CD4-positive, alpha-beta T cell (primary cell): ENCODE data around the gene MCTP1. TPM values are rescaled to one million over a fixed set of nuclear protein-coding genes. Genes with fewer than 3 reads are reported as not detected.
"Not testable (repeated sequence)": the region's sequence is repeated elsewhere in the genome, so short reads cannot be mapped to it uniquely, and the experiment has no call there.

Experiments
- ATAC-seq: fragments of 200-7000 bp; cut with Tn5 transposase; one replicate; pipeline ENCODE4 v1.10.0; 2022; ENCODE audit warnings: mild to moderate bottlenecking; ENCODE audit not compliant: poor library complexity
- CTCF ChIA-PET: fragments of 350-600 bp; sonication (Branson Sonifier 250); formaldehyde crosslinking; loops from one replicate; lab custom pipeline; 2021; ENCODE audit warnings: antibody characterized with exemption, inconsistent platforms; lab: Charles Lee
- POLR2A ChIA-PET: fragments of 350-600 bp; sonication (Branson Sonifier 250); formaldehyde crosslinking; loops from one replicate; lab custom pipeline; 2021; ENCODE audit warnings: antibody characterized with exemption, inconsistent platforms; lab: Charles Lee
- DNase-seq, 14 experiments: peaks; one replicate each; pipeline ENCODE4 v3.0.0-alpha.2; 2013 to 2020; ENCODE audit warnings: mixed read lengths in 2 of 14
- H3K27ac ChIP-seq, 2 donors: one replicate each; pipeline versions ENCODE4 v1.5.1 to v1.7.0; 2013; ENCODE audit warnings: low read length in 2 of 2, low read depth in 1 of 2, mild to moderate bottlenecking in 1 of 2
- H3K27me3 ChIP-seq, 2 experiments: 1 replicate in 1 of 2; 2 replicates in 1 of 2; pipeline versions ENCODE4 v1.6.1 to v1.7.0; 2013; ENCODE audit warnings: low read length in 2 of 2, control low read depth in 1 of 2, mild to moderate bottlenecking in 1 of 2, moderate library complexity in 1 of 2; ENCODE audit not compliant: insufficient read depth in 2 of 2, control insufficient read depth in 1 of 2
- H3K36me3 ChIP-seq: one replicate; pipeline ENCODE4 v1.6.1; 2013; ENCODE audit warnings: low read length, control low read depth; ENCODE audit not compliant: insufficient read depth
- H3K4me1 ChIP-seq: one replicate; pipeline ENCODE4 v1.6.1; 2013; ENCODE audit warnings: low read length, control low read depth; ENCODE audit not compliant: insufficient read depth
- H3K4me3 ChIP-seq: one replicate; pipeline ENCODE4 v1.5.1; 2013; ENCODE audit warnings: mild to moderate bottlenecking, low read length, moderate library complexity
- H3K9me3 ChIP-seq, 2 experiments: 1 replicate in 1 of 2; 2 replicates in 1 of 2; pipeline versions ENCODE4 v1.6.1 to v1.7.0; 2013; ENCODE audit warnings: low read length in 2 of 2, mild to moderate bottlenecking in 2 of 2, control low read depth in 1 of 2, moderate library complexity in 1 of 2; ENCODE audit not compliant: control insufficient read depth in 1 of 2, insufficient read depth in 1 of 2
- H3K27ac Mint-ChIP-seq: one replicate; pipeline ENCODE4 v1.8.0; 2020; ENCODE audit warnings: mixed read lengths
- H3K27me3 Mint-ChIP-seq: one replicate; pipeline ENCODE4 v1.8.0; 2021; ENCODE audit warnings: mixed read lengths
- H3K36me3 Mint-ChIP-seq: one replicate; pipeline ENCODE4 v1.8.0; 2021; ENCODE audit warnings: low read depth, mixed read lengths
- H3K4me1 Mint-ChIP-seq: one replicate; pipeline ENCODE4 v1.8.0; 2021; ENCODE audit warnings: low read depth, mixed read lengths
- H3K4me3 Mint-ChIP-seq: one replicate; pipeline ENCODE4 v1.8.0; 2020; ENCODE audit warnings: mild to moderate bottlenecking, mixed read lengths
- H3K9me3 Mint-ChIP-seq: one replicate; pipeline ENCODE4 v1.8.0; 2020; ENCODE audit warnings: mixed read lengths
- intact Hi-C, 2 experiments: fragments of 100-400 bp; cut with DNase I in 1 of 2; cut with micrococcal nuclease in 1 of 2; formaldehyde crosslinking; loops; one replicate each; pipeline versions ENCODE4 v1.15.1 to v1.9.0; 2023 to 2025; cut with DNase I, micrococcal nuclease
- total RNA-seq, 174 experiments: library from RNA in 2 of 174; stranded (reverse) in 2 of 174; gene quantifications; one replicate each; pipeline ENCODE4 v1.2.3 and lab custom pipeline; 2021 to 2026
- TF ChIP-seq, protein P1 (sequence below): fragments of 200-600 bp; IDR thresholded peaks from one replicate; pipeline ENCODE4 v1.8.0; 2022; ENCODE audit warnings: antibody characterized with exemption, mild to moderate bottlenecking

Gene MCTP1
- total RNA-seq, 2 experiments from 2014 or later = 2.1 to 2.7 TPM

DNA sequence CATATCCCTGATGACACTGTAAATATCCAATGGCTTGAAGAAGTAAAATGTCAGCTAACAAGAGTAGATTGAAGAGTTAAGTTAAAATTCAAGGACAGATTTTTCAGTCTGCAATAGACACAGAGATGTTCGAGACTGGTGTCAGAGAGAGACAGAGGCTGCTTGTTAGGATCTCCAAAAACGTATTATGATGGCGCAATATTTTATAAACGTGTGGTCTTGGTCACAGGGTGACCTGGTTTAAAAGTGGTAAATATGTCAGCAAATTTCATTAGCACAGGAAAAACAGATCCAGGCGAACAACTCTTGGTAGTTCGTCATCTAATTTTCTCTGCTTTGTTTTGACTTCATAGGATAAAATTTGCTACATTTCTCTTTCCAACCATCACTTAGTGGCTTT lies 317.4 kb downstream of the MCTP1 start:
- no peak overlapping the region for H3K27ac Mint-ChIP-seq
- no peak overlapping the region for H3K4me3 ChIP-seq
- no peaks in the 10 kb centered on the region for H3K4me1 Mint-ChIP-seq
- no peaks in the 10 kb centered on the region for H3K9me3 ChIP-seq
- H3K27me3 ChIP-seq = no peaks in the 10 kb centered on the region
- ChIA-PET POLR2A (no interaction called here), CTCF (no interaction called here)
- no peak overlapping the region for H3K27ac ChIP-seq
- TF ChIP-seq, protein P1, sequence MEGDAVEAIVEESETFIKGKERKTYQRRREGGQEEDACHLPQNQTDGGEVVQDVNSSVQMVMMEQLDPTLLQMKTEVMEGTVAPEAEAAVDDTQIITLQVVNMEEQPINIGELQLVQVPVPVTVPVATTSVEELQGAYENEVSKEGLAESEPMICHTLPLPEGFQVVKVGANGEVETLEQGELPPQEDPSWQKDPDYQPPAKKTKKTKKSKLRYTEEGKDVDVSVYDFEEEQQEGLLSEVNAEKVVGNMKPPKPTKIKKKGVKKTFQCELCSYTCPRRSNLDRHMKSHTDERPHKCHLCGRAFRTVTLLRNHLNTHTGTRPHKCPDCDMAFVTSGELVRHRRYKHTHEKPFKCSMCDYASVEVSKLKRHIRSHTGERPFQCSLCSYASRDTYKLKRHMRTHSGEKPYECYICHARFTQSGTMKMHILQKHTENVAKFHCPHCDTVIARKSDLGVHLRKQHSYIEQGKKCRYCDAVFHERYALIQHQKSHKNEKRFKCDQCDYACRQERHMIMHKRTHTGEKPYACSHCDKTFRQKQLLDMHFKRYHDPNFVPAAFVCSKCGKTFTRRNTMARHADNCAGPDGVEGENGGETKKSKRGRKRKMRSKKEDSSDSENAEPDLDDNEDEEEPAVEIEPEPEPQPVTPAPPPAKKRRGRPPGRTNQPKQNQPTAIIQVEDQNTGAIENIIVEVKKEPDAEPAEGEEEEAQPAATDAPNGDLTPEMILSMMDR = no peak
- no peaks in the 10 kb centered on the region for H3K36me3 ChIP-seq
- no peak for DNase-seq
- H3K36me3 Mint-ChIP-seq = no peaks in the 10 kb centered on the region
- no peak overlapping the region for H3K4me3 Mint-ChIP-seq
- H3K9me3 Mint-ChIP-seq = no peaks in the 10 kb centered on the region
- H3K4me1 ChIP-seq = no peaks in the 10 kb centered on the region
- H3K27me3 Mint-ChIP-seq = no peaks in the 10 kb centered on the region
- ATAC-seq = no peak
- intact Hi-C loops = loop anchor here in 1 of 2 experiments (5.0 kb wide), 1 partner anchor 880 kb away; no protein-coding TSS in a partner anchor

DNA sequence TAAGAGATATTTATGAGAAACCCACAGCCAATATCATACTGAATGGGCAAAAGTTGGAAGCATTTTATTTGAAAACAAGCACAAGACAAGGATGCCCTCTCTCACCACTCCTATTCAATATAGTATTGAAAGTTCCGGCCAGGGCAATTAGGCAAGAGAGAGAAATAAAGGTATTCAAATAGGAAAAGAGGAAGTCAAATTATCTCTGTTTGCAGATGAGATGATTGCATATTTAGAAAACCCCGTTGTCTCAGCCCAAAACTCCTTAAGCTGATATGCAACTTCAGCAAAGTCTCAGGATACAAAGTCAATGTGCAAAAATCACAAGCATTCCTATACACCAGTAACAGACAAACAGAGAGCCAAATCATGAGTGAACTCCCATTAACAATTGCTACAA lies 325.6 kb downstream of the MCTP1 start:
- H3K27ac Mint-ChIP-seq, H3K4me3 ChIP-seq, H3K4me3 Mint-ChIP-seq, H3K36me3 ChIP-seq, H3K4me1 Mint-ChIP-seq, H3K9me3 ChIP-seq, H3K27ac ChIP-seq, H3K27me3 ChIP-seq, H3K9me3 Mint-ChIP-seq, H3K27me3 Mint-ChIP-seq, CTCF ChIA-PET, DNase-seq, H3K36me3 Mint-ChIP-seq, POLR2A ChIA-PET, ATAC-seq, intact Hi-C loops, H3K4me1 ChIP-seq: not testable (repeated sequence)

DNA sequence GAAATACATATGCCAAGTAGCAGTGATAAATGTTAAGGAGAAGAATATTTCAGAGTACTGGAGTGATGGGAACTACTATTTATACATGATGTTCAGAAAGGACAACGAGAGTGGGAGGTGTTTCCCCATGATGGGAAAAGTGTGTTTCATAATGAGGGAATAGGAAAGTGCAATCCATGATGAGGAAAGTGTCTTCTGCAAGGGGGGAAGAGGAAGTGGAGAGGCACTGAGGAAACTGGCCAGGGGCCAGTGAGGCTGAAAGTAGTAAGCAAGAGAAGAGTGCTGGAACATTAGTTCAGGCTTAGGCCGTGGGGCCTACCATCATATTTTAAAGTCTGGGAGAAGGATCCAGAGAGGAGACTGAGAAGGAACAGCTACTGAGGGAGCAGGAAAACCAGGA lies 339.2 kb downstream of the MCTP1 start:
- intact Hi-C loops = no loop called here
- no peaks in the 10 kb centered on the region for H3K9me3 ChIP-seq
- H3K27ac Mint-ChIP-seq = no peak overlapping the region
- H3K4me1 Mint-ChIP-seq = no peaks in the 10 kb centered on the region
- POLR2A ChIA-PET = no interaction called here
- CTCF ChIA-PET = no interaction called here
- DNase-seq (peak in 1 of 14 experiments; percentile 5), ATAC-seq (no peak)
- H3K4me3 ChIP-seq = no peak overlapping the region
- no peaks in the 10 kb centered on the region for H3K36me3 Mint-ChIP-seq
- H3K27me3 Mint-ChIP-seq = no peaks in the 10 kb centered on the region
- no peaks in the 10 kb centered on the region for H3K9me3 Mint-ChIP-seq
- H3K27me3 ChIP-seq = no peaks in the 10 kb centered on the region
- no peak overlapping the region for H3K4me3 Mint-ChIP-seq
- no peak overlapping the region for H3K27ac ChIP-seq
- TF ChIP-seq, protein P1 = no peak
- no peaks in the 10 kb centered on the region for H3K36me3 ChIP-seq
- H3K4me1 ChIP-seq = no peaks in the 10 kb centered on the region

DNA sequence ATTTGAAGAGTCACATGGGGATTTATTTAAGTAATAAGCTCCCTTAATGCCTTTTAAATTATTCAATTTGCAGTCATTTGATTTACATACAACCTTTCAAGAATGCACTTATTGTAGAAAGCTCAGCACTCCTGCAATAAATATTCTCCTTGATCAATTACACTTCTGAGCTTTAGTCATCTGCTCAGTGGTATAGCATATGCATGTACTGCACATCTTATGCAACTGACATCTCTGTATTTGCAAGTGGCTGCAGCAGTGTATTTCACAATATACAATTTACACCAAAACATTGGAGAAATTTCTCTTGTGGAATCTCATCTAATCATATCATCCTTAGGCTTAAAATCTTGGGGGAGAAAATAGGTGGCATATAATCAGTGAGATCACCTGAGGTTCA lies 340.7 kb downstream of the MCTP1 start:
- Histone ChIP-seq H3K27ac (no peak overlapping the region), H3K36me3 (no peaks in the 10 kb centered on the region), H3K4me3 (no peak overlapping the region), H3K27me3 (no peaks in the 10 kb centered on the region), H3K9me3 (no peaks in the 10 kb centered on the region), H3K4me1 (no peaks in the 10 kb centered on the region)
- ChIA-PET CTCF (no interaction called here), POLR2A (no interaction called here)
- Mint-ChIP-seq H3K9me3 (no peaks in the 10 kb centered on the region), H3K27ac (no peak overlapping the region), H3K4me1 (no peaks in the 10 kb centered on the region), H3K36me3 (no peaks in the 10 kb centered on the region), H3K27me3 (no peaks in the 10 kb centered on the region), H3K4me3 (no peak overlapping the region)
- intact Hi-C loops = no loop called here
- ATAC-seq = no peak
- TF ChIP-seq, protein P1 = no peak
- no peak for DNase-seq
